Measurements from ENCODE around the gene DNAH3. TPM values are rescaled to one million over a fixed set of nuclear protein-coding genes. Genes with fewer than 3 reads are reported as not detected.
"Not testable (repeated sequence)": the region's sequence is repeated elsewhere in the genome, so short reads cannot be mapped to it uniquely, and the experiment has no call there.

Gene DNAH3
- total RNA-seq, 1 donor from 2014 or later: 0.02 TPM

GRCh38 chr16:21170116-21170515, 19.5 kb upstream of the DNAH3 start:
- intact Hi-C loops (cut with micrococcal nuclease): loop anchor here (10.0 kb wide), 1 partner anchor 1145 kb away; no protein-coding TSS in a partner anchor

- intact Hi-C loops (cut with micrococcal nuclease): no loop called here
These were observed 18.8 kb upstream of the DNAH3 start for GRCh38 chr16:21169249-21169981.

GRCh38 chr16:21167929-21168602, 17.4 kb upstream of the DNAH3 start:
- intact Hi-C loops (cut with micrococcal nuclease): no loop called here

- intact Hi-C loops (cut with micrococcal nuclease): no loop called here
These were observed 16.7 kb upstream of the DNAH3 start for GRCh38 chr16:21167360-21167759.

GRCh38 chr16:21166561-21166961, 15.9 kb upstream of the DNAH3 start:
- intact Hi-C loops (cut with micrococcal nuclease): no loop called here

GRCh38 chr16:21164521-21165168, 14.0 kb upstream of the DNAH3 start:
- intact Hi-C loops (cut with micrococcal nuclease): no loop called here

GRCh38 chr16:21163576-21163975, 12.9 kb upstream of the DNAH3 start:
- intact Hi-C loops (cut with micrococcal nuclease): no loop called here

- intact Hi-C loops (cut with micrococcal nuclease): no loop called here
These were observed 12.1 kb upstream of the DNAH3 start for GRCh38 chr16:21162661-21163151.

- intact Hi-C loops (cut with micrococcal nuclease): no loop called here
These were observed 10.6 kb upstream of the DNAH3 start for GRCh38 chr16:21161211-21161610.

GRCh38 chr16:21160276-21160675, 9.6 kb upstream of the DNAH3 start:
- intact Hi-C loops (cut with micrococcal nuclease): no loop called here

GRCh38 chr16:21159281-21159951, 8.8 kb upstream of the DNAH3 start:
- intact Hi-C loops (cut with micrococcal nuclease): loop anchor here (2.0 kb wide), 1 partner anchor 141 kb away; no protein-coding TSS in a partner anchor

GRCh38 chr16:21158208-21159110, 7.8 kb upstream of the DNAH3 start, which contains the start of gene LDAF1:
Gene LDAF1, plus strand, starts transcription at chr16:21158674. Its CDS starts 2,509 bp downstream, at chr16:21161183.
- intact Hi-C loops (cut with micrococcal nuclease): loop anchor here (2.0 kb wide), 1 partner anchor 142 kb away; no protein-coding TSS in a partner anchor

GRCh38 chr16:21157632-21158031, 7.0 kb upstream of the DNAH3 start:
- intact Hi-C loops (cut with micrococcal nuclease): loop anchor here (2.0 kb wide), 1 partner anchor 143 kb away; no protein-coding TSS in a partner anchor

- intact Hi-C loops (cut with micrococcal nuclease): no loop called here
These were observed 6.3 kb upstream of the DNAH3 start for GRCh38 chr16:21156767-21157467.

- intact Hi-C loops (cut with micrococcal nuclease): not testable (repeated sequence)
These were observed 5.4 kb upstream of the DNAH3 start for GRCh38 chr16:21156011-21156410.

- intact Hi-C loops (cut with micrococcal nuclease): not testable (repeated sequence)
These were observed 2.6 kb upstream of the DNAH3 start for GRCh38 chr16:21153124-21153729.

GRCh38 chr16:21152160-21153030, 1.7 kb upstream of the DNAH3 start:
- intact Hi-C loops (cut with micrococcal nuclease): not testable (repeated sequence)

- intact Hi-C loops (cut with micrococcal nuclease): no loop called here
These were observed 4.9 kb downstream of the DNAH3 start for GRCh38 chr16:21145738-21146137.

All from T-helper 2 cell treated with Interferon-gamma antibody and Interleukin-4, amounts not matched to agents 100 ng/mL and 5 ng/mL, for 36 hours (primary cell).